Body of pancreas (tissue), 4 donors: ENCODE data around the gene C14orf93.

ENCODE experiments used
- CTCF ChIP-seq, 7 experiments: fragments of 450-650 bp in 4 of 7; fragments of 200-600 bp in 3 of 7; sonication (generic) in 3 of 7; IDR thresholded peaks; one replicate each; pipeline ENCODE4 v1.5.1; 2016 to 2019; ENCODE audit warnings: antibody characterized with exemption in 7 of 7
- POLR2A ChIP-seq, 3 donors: fragments of 450-650 bp; IDR thresholded peaks; one replicate each; pipeline ENCODE4 v1.6.1; 2016; ENCODE audit warnings: antibody characterized with exemption in 3 of 3, mild to moderate bottlenecking in 2 of 3

GRCh38 chr14:22971152-22971551 lies 38.8 kb downstream of the C14orf93 start:
- TF ChIP-seq POLR2A (IDR thresholded peaks at IDR 0.05) (no peak), CTCF (IDR thresholded peaks at IDR 0.05) (no peak)
